OCI-M2 (cell line): Measurements from ENCODE around the gene KRTAP23-1.

ENCODE experiments used
- DNase-seq: peaks from one replicate; lab custom pipeline; 2025; ENCODE audit not compliant: unreplicated experiment; lab: John Stamatoyannopoulos, UW

Gene KRTAP23-1, protein sequence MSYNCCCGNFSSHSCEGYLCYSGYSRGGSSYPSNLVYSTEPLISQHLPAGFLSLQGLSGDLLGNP

DNA sequence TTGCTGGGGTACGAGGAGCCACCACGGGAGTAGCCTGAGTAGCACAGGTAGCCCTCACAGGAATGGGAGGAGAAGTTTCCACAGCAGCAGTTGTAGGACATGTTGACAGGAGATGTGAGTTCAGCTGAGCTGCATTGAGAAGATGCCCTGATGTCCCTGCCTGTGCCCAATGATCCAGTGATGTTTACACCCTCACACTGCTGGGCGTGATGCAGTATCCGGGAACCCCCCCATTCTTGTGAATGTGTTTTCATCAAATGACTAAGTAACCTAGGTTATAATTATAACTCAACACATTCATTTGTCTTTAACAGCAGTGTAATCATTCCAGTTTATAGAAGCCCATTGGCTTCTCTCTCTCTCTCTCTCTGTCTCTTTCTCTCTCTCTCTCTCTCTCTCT lies at the start of gene KRTAP23-1:
Gene KRTAP23-1 (minus strand): TSS at position 101 of the 400 bp plus-strand sequence. CDS start 0 bp downstream, at position 101.
- DNase-seq = no peak

DNA sequence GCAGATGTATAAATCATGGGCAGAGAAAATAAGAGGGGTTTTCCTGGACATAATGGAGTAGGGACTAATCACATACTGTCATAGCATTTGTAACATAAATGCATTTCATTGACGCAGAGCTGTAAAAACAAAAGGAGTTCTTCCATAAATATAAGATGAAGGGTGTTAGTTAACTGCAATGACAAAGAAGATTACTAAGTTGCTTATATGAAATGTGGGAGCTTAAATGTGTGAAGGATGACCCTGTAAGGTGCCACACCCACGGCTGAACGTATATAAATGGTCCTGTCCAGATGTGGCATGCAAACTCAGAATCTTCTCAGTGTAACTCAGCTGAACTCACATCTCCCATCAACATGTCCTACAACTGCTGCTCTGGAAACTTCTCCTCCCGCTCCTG lies 47.3 kb upstream of the KRTAP23-1 start, which contains the start of gene KRTAP13-1:
Gene KRTAP13-1 (plus strand): TSS at position 301 of the 400 bp plus-strand sequence. CDS start 56 bp downstream, at position 357.
- DNase-seq = no peak

DNA sequence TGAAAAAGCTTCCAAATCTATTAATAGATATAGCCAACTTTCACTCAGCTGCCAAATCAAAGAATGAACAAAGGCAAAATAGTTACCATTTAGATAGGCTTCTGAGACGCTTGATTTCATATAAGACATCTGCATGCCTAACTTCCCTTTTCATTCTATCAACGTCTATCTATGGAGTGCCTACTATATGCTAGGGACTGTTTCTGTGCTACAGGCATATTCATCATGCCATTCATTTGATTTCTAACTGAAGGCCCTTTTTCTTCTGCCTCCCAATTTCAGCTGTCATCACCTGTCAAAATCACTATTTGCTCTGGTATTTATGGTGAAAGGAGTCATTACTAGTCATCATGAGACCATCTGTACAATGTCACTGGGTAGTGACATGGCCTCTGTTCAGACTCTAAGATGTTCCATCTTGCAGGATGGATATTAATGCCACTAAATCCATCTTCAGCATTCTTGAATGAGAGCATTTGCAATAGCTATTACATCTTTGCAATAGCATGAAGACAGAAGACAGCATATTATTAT lies 43.2 kb upstream of the KRTAP23-1 start:
- no peak for DNase-seq

DNA sequence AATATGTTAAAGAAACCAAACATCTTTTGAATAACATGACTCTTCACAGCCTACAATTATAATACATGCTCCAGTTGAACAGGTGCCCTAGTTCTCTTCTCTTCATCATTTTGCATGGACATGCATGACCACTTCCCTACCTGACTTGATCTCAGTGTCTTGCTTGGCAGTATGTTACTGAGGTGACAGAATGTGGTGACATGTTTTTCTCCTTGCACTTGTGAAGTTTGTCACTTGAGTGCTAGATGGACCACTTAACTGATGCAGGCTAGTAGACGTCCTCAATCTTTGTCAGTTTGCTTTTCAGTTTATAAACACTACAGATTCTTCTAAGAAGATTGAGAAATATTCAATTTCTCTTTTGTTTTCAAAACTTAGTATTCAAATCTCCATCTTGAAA lies 33.8 kb upstream of the KRTAP23-1 start:
- DNase-seq = no peak

DNA sequence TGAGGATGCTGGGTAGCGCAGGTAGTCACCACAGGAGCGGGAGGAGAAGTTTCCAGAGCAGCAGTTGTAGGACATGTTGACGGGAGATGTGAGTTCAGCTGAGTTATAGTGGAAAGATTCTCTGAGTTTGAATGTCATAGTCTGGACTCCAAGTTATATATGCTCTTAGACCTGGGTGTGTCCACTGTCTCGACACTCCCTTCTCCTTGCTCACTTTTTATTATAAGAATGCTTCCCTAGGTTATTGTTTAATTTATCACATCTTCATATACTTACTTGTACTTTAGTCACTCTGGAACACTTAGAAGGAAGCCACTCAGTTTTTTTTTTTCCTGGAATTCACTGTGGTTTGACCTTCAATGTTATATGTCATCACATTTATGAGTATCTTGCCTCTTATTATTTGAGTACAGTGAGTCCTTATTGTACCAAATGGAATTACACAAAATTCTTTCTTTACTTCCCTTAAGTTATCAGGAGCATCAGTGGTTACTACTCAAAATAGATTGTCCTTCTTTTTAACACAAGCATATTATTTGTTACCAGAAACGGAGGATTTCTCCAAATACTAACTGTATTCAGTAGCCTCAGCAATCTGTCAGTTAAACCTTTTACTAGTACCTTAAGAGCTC lies 23.8 kb upstream of the KRTAP23-1 start, which contains the start of gene KRTAP13-2:
Gene KRTAP13-2 (minus strand): TSS at position 133 of the 632 bp plus-strand sequence. CDS start 58 bp downstream, at position 75.
- no peak for DNase-seq

DNA sequence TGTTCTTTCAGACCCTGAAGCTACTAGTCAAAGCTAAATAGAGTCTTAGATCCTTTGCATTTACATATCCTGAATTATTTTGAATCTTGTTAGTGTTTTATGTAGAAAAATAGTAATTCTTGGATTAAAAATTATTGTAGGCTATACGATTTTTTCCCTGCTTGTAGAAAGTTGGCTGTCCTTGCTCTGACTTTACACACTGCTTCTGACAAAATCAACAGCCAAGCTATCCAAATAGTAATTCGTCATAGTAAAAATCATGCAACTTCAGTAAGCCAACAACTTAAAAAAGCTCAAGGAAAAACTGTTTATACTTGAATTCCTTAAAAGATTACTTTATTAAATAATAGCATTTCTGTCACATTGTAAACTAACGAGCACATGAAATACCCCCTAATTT lies 7.5 kb upstream of the KRTAP23-1 start:
- no peak for DNase-seq

DNA sequence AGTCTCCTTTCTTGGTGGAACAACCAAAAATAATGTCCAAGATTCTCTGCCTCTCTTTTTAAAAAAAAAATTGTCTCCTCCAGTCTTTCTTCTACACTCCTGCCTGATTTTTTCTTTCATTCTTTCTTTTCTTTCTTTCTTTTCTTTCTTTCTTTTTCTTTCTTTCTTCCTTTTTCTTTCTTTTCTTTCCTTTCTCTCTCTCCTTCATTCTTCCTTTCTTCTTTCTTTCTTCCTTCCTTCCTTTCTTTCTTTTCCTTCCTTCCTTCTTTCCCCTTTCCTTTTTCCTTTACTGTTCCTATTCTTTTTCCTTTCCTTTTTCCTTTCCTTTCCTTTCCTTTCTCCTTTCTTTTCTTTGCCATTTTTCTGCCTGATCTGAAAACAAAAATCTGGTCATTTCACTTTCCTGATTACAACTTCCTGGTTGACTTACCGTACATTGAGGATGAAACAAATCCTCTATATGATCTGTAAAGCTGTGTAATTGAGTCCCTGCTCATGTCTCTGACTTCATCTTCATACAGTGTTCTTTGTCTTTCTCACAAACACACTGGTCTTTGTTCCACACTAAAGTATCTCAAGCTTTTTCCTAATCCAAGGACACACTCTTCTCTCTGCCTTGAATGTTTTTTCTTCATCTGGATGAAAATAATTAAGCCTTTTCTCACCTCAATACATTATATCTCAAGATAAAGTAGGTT lies 6.1 kb upstream of the KRTAP23-1 start:
- DNase-seq = no peak

DNA sequence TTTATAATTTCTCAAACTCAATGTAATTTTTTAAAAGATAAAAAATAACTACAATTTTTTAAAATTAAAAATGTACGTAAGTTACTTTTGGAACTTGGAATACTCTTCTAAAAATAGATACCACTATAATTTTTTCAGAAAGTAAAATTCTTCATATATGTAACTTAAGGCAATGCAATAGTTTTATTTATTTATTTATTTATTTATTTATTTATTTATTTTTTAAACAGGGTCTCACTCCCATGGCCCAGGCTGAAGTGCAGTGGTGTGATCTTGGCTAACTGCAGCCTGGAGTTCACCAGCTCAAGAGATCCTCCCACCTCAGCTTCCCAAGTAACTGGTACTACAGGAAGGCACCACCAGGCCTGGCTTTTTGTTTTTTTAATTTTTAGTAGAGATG lies 3.1 kb upstream of the KRTAP23-1 start:
- DNase-seq = no peak

DNA sequence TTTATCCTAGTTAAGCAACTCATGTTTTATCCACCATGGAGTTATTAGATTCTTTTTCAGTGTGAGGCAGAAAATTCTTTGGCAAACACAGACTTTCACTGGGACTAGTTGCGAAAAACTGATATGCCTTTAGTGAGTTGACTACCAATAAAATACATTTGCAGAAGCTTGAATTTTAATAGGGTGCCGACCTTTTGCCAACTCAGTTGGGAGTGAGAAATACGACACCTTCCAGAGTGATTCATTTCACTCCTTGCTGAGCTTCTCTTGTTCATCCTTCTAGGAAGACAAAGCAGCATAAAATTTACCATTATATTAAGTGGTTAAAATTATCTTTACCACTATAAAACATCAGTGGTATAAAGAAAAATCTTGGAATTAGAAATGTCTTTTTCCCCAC lies 1.2 kb upstream of the KRTAP23-1 start:
- DNase-seq = no peak

DNA sequence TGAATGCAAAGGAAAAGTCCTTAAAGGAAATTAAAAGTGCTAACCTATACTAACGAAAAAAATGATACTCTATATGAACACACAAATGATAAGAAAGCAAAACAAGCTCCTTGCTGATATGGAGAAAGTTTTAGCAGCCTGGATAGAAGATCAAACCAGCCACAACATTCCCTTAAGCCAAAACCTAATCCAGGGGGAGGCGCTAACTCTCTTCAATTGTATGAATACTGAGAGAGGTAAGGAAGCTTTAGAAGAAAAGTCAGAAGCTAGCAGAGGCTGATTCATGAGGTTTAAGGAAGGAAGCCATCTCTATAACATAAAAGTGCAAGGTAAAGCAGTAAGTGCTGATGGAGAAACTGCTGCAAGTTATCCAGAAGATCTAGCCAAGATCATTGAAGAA lies 3.4 kb downstream of the KRTAP23-1 start:
- no peak for DNase-seq

DNA sequence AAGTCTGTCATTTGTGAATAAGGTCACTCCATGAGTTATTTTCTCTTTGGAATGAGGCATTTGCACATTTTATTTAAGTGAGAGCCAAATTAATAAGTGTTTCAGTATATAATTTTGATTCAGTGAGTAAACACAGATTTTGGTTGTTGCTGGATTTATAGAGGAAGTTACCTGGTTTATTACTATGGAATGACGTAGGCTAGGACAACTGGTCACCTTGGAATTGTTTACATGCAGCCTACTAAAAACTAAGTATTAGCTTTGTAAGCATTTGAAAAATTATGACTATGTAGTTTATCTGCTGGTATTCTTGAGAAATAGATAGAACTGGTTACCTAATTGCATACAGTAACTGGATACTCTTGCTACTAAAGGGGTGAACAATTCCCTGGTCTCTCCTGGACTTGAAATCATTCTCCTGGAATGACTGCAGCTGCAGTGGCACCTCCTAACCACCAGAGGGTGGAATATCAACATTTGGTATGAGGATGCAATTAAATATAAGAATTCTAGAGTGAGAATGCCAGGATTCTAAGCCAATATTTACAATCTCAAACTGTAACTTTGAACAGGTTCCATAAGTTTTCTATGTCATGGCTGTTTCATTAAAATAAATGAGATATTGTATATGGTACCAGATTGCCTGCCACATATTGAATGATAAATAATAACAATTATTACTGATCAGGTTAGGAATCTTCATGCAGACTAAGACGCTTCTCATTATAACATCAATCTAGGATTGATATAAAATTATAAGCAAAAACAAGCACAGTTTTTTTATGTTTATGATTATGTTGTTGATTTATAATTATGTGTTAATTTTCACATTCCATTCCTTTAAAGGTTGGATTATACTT lies 7.5 kb downstream of the KRTAP23-1 start:
- DNase-seq = no peak

DNA sequence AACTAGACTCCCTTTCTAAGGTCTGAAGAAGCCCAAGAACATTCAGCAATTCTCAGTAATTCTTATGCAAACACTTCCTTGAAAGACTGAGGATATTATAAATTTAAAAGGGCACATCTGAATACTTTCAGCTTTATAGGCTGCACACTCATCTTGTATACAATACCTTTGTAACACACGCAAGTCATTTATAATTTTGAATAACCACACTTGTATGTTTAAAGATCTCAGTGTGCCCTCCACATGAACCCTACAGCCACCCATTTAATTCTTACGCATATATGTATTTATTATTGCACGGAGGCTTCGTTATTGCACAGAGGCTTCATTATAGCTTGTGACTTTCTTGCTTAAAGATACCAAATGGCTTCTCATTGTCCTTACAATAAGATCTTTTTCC lies 9.7 kb downstream of the KRTAP23-1 start:
- DNase-seq = no peak

DNA sequence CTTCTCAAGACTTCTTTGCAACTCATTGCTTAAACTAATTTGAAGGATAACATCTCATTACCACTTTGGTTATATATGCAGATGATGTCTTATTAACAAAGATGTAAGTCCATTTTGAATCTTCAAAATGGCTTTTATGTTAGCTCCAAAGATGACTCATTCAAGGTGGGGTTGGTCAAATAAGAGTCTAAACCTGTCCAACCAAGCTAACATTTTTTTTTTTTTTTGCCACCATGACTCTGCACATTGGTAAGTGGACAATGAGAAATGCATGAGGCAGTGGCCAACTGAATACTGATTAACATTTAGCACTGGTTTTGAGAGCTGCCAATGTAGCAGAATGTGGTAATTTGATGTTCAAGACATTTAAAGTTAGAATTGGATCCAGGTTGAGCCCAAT lies 10.6 kb downstream of the KRTAP23-1 start:
- no peak for DNase-seq

DNA sequence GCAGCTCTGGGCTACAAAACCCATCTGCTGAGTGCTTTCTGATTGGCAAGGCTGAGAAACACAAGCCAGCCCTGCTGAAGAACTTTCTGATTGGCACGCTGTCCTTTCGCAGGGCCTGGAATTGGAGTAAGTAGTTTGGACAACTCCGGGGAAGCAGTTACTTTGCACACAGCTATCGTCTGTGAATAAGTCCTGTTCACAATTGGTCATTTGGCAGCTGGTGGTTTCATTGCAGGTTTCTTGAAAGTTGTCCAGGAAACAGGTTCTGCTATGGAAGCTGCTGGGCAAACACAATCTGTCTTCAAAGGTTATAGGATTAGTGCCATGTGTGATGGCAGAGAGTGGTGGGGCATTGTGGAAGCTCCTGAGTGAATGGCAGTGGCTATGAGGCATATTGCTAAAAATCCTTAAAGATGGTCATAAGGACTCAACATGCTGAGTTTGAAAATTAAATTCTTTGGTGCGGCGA lies 11.1 kb downstream of the KRTAP23-1 start, which contains the start of gene KRTAP27-1:
Gene KRTAP27-1 (minus strand): TSS at position 419 of the 469 bp plus-strand sequence. CDS start 26 bp downstream, at position 393.
- no peak for DNase-seq

DNA sequence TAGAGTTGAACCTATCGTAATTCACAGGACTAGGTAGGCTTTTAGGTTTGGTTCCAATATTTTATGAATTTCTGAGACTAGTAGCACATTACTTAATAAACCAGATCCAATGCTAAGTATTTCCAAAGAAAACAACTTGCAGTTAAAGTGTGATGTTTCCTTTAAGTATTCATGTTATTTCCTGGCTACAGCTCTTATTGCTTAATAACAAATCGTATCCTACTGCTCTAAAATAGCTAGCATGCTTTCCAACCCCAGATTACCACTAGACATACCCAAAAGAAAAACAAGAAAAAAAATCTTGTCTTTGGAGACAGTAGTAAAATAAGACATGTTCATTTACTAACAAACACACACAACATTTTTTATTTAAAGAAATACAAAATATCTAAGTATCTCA lies 11.8 kb downstream of the KRTAP23-1 start:
- no peak for DNase-seq

DNA sequence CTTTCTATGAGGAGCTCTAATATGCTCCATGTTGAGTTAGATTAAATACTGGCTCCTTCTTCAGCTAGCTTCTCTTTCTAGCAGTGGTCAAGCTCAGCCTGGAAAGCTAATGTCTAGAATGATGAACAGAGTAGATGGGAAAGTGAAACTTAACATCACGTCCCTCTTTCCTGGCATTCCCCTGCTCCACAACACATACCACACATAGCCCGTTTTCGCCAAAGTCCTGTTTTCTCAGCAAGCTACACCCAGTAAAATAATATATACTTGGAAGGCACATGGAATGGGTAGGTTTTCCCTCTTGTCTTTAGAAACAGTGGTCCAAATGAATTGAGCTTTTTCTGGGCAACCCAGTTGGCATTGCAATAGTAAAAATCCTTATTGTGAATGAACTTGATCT lies 14.7 kb downstream of the KRTAP23-1 start:
- DNase-seq = no peak

DNA sequence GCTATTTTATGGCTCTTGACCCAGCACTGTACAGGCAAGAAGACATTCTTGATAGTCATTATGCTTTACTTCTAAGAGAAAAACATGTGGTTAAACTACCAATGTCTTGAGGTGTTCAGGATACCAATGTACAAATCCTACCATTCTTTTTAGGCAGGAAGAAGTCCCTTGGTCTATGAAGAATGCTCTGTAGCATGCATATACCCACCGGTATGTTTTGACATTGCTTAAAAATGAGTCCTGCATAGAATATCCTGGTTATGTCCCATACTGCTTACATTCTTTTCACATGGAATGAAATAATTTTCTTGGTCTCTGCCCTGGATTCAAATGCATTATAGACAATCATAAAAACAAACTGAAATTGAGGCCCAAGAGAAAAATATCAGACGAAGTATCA lies 15.7 kb downstream of the KRTAP23-1 start:
- DNase-seq = no peak

DNA sequence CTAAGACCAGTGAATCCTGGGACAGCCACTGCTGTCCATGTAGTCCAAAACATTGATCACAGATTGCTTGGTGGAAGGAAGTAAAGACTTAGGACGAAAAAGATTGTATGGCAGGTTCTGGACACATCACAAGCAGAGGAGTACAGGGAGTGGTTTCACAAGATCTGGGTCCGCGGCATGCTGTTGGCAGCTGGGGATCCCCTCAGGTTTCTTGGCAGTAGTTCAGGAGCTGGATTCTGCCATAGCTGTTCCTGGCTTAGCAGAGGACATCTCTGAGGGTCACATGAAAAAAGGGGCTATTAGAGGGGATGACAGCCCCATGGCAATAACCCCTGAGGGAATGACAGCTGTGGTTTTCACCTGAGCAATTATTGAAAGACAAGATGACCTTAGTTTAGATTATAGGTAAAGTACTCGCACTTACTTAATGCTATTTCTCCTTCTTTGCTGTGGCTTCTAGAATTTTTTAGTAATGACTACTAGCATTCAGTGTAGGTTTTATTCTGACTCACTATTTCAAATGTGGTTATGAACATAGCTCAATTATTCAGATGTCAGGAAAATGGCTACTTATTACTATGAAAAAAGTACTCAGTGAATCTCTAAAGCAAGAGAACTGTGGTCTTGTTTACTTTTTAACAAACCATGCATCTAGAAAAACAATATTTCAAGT lies 19.1 kb downstream of the KRTAP23-1 start:
- no peak for DNase-seq

DNA sequence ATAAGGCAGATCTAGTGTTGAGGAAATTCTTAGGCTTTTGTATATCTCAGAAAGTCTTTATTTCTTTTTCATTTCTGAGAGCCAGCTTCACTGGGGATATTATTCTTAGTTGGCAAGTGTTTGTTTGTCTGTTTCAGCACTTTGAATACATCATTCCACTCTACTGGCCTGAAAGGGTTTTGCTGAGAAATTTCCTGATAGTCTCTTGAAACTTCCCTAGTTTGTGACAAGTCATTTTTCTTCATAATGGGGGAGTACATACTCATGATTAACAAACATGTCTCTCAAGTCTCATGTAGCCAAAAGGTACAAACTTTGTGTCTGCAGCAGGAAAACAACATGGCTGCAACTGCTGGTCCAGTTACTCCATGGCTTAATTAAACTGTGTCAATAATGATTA lies 22.0 kb downstream of the KRTAP23-1 start:
- no peak for DNase-seq

DNA sequence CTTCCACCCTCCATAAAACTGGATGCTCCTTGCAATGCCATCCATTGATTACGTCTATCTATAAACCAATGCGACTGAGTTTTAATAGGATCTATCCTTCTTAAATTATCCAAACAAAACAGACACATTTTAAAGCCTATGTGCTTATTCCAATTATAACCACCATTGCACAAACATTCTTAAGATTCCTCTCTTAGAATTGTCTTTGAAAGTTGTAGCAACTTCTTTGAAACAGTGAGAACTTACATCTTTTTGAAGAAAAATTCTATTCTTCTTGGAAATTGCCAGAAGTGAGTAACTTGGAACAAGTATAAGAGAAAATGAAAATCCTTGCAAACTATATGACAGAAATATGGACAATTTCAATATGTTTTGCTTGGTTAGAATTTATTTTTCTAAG lies 28.2 kb downstream of the KRTAP23-1 start, which contains the start of gene KRTAP26-1:
Gene KRTAP26-1 (minus strand): TSS at position 101 of the 400 bp plus-strand sequence. CDS start 280 bp downstream, outside the sequence.
- DNase-seq = no peak
